HepG2 (cell line): Measurements from ENCODE around the gene RPS19. TPM values are rescaled to one million over a fixed set of nuclear protein-coding genes. Genes with fewer than 3 reads are reported as not detected.

Experiments
- ARNT2 ChIP-seq: sonication (generic); formaldehyde crosslinking; IDR thresholded peaks from 2 replicates; pipeline ENCODE4 v1.8.0; 2022; ENCODE audit warnings: mild to moderate bottlenecking, low read depth, missing genetic modification reagents, moderate library complexity
- CHCHD3 ChIP-seq: sonication (generic); formaldehyde crosslinking; IDR thresholded peaks from 2 replicates; pipeline ENCODE4 v1.8.0; 2022; ENCODE audit warnings: mild to moderate bottlenecking, missing genetic modification reagents, moderate library complexity
- FOXJ3 ChIP-seq: sonication (generic); formaldehyde crosslinking; IDR thresholded peaks from 2 replicates; pipeline ENCODE4 v1.4.0; 2020; ENCODE audit warnings: missing genetic modification reagents, mild to moderate bottlenecking, borderline replicate concordance
- HNRNPLL ChIP-seq: fragments of 200-400 bp; formaldehyde crosslinking; IDR thresholded peaks from 2 replicates; pipeline ENCODE4 v1.6.1; 2017; ENCODE audit warnings: mild to moderate bottlenecking, low read depth, low read length; ENCODE audit not compliant: poor library complexity, severe bottlenecking
- HOXA3 ChIP-seq: sonication (generic); formaldehyde crosslinking; IDR thresholded peaks from 2 replicates; pipeline ENCODE4 v1.5.0; 2020; ENCODE audit warnings: missing genetic modification reagents
- KDM2A ChIP-seq: sonication (generic); formaldehyde crosslinking; IDR thresholded peaks from 2 replicates; pipeline ENCODE4 v1.4.0; 2020; ENCODE audit warnings: low read depth, missing genetic modification reagents, borderline replicate concordance
- NCOA1 ChIP-seq: sonication (generic); formaldehyde crosslinking; IDR thresholded peaks from 2 replicates; pipeline ENCODE4 v1.9.0; 2021; ENCODE audit warnings: missing genetic modification reagents
- NCOA5 ChIP-seq: sonication (generic); formaldehyde crosslinking; IDR thresholded peaks from 2 replicates; pipeline ENCODE4 v1.4.0; 2020; ENCODE audit warnings: missing genetic modification reagents
- RBFOX2 ChIP-seq: fragments of 200-400 bp; formaldehyde crosslinking; IDR thresholded peaks from 2 replicates; pipeline ENCODE4 v1.6.1; 2017; ENCODE audit warnings: low read depth, mild to moderate bottlenecking, low read length
- RBM39 ChIP-seq: fragments of 200-400 bp; formaldehyde crosslinking; IDR thresholded peaks from one replicate; pipeline ENCODE4 v1.6.1; 2018; ENCODE audit warnings: antibody characterized with exemption, mild to moderate bottlenecking, low read depth, low read length; ENCODE audit not compliant: poor library complexity, severe bottlenecking
- ZBTB7B ChIP-seq: sonication (generic); formaldehyde crosslinking; IDR thresholded peaks from 2 replicates; pipeline ENCODE4 v1.4.0; 2020; ENCODE audit warnings: missing genetic modification reagents
- ZNF136 ChIP-seq: sonication (generic); formaldehyde crosslinking; IDR thresholded peaks from 2 replicates; pipeline ENCODE4 v1.8.1; 2022; ENCODE audit warnings: low read depth, mild to moderate bottlenecking, moderate library complexity, missing genetic modification reagents
- ZNF331 ChIP-seq: sonication (generic); formaldehyde crosslinking; IDR thresholded peaks from 2 replicates; pipeline ENCODE4 v1.4.0; 2020; ENCODE audit warnings: missing genetic modification reagents
- ZNF552 ChIP-seq: sonication (generic); formaldehyde crosslinking; IDR thresholded peaks from 2 replicates; pipeline ENCODE4 v1.9.0; 2022; ENCODE audit warnings: missing genetic modification reagents, mild to moderate bottlenecking, borderline replicate concordance
- polyA plus RNA-seq, 8 experiments: library from polyadenylated mRNA; depleted of rRNA in 3 of 8; stranded (reverse) in 7 of 8; unstranded in 1 of 8; fragments of >200 nt; fragmentation: Illumina TruSeq in 4 of 8; extraction: Trizol in 4 of 8; gene quantifications; 2 replicates each; pipeline versions ENCODE4 v1.2.1 to v1.2.3, GENCODE V29; 2011 to 2016; ENCODE audit warnings: low read depth in 4 of 8, missing spikeins in 1 of 8, mixed read lengths in 1 of 8; ENCODE audit not compliant: insufficient read depth in 1 of 8
- total RNA-seq, 5 experiments: library from RNA; depleted of rRNA; stranded (reverse); fragments of >200 nt; fragmentation: Illumina TruSeq; extraction: Trizol; gene quantifications; 2 replicates each; pipeline ENCODE4 v1.2.3, GENCODE V29; 2016; ENCODE audit warnings: low read depth in 1 of 5
- TF ChIP-seq, protein P1 (sequence below): sonication (generic); formaldehyde crosslinking; IDR thresholded peaks from 2 replicates; pipeline ENCODE4 v1.8.0; 2022; ENCODE audit warnings: missing genetic modification reagents, mild to moderate bottlenecking, moderate library complexity, borderline replicate concordance
- TF ChIP-seq, protein P2 (sequence below): IDR thresholded peaks from 2 replicates; pipeline ENCODE4 v1.6.1; 2016; ENCODE audit warnings: mild to moderate bottlenecking
- TF ChIP-seq, protein P3 (sequence below): sonication (generic); formaldehyde crosslinking; IDR thresholded peaks from 2 replicates; pipeline ENCODE4 v1.4.0; 2020; ENCODE audit warnings: low read depth, missing genetic modification reagents
- TF ChIP-seq, protein P4 (sequence below): sonication (generic); formaldehyde crosslinking; IDR thresholded peaks from 2 replicates; pipeline ENCODE4 v1.5.0; 2020; ENCODE audit warnings: mild to moderate bottlenecking, missing genetic modification reagents, moderate library complexity

RPS19 gene
- total and polyA plus RNA-seq, 2 of the 13 experiments (the other 11 are each of a cell fraction or from before 2014, with no cell fraction given): 1,983 to 4,758 TPM

DNA sequence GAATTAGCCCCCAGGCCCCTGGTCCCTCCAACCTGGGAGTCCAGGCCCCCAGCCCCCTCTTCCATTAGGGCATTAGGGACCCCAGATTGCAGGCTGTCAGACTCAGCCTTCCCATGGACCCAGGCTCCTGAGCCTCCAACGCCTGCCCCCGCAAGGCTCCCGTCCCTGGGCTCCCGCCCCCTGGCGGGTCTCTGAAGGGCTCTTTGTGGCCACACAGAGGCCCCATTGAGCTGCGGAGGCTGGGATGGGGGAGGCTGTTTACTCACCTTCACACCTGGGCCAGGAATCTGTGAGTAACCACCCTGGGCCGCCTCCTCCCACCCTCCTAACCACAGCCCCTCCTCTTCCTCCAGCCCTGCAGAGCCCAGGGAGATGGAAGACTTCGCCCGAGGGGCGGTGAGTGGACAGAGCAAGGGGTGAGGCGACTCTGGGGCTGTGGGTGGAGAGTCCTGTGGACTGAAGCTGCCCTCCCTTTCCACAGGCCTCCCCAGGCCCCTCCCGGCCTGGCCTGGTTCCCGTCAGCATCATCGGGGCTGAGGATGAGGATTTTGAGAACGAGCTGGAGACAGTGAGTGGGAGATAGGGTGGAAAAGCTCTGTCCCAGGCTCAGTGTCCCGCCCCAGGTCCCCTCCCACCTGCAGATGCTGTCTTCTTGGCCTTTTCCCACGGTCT, 27.8 kb downstream of the RPS19 start (continued):
- TF ChIP-seq, protein P1, sequence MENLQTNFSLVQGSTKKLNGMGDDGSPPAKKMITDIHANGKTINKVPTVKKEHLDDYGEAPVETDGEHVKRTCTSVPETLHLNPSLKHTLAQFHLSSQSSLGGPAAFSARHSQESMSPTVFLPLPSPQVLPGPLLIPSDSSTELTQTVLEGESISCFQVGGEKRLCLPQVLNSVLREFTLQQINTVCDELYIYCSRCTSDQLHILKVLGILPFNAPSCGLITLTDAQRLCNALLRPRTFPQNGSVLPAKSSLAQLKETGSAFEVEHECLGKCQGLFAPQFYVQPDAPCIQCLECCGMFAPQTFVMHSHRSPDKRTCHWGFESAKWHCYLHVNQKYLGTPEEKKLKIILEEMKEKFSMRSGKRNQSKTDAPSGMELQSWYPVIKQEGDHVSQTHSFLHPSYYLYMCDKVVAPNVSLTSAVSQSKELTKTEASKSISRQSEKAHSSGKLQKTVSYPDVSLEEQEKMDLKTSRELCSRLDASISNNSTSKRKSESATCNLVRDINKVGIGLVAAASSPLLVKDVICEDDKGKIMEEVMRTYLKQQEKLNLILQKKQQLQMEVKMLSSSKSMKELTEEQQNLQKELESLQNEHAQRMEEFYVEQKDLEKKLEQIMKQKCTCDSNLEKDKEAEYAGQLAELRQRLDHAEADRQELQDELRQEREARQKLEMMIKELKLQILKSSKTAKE (CRISPR knock-in tag): peak; percentile 53; the same call in 1 of the 2 replicates
- TF ChIP-seq, protein P2, sequence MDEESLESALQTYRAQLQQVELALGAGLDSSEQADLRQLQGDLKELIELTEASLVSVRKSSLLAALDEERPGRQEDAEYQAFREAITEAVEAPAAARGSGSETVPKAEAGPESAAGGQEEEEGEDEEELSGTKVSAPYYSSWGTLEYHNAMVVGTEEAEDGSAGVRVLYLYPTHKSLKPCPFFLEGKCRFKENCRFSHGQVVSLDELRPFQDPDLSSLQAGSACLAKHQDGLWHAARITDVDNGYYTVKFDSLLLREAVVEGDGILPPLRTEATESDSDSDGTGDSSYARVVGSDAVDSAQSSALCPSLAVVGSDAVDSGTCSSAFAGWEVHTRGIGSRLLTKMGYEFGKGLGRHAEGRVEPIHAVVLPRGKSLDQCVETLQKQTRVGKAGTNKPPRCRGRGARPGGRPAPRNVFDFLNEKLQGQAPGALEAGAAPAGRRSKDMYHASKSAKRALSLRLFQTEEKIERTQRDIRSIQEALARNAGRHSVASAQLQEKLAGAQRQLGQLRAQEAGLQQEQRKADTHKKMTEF (CRISPR knock-in tag): peak; percentile 77; the same call in 1 of the 2 replicates
- TF ChIP-seq CHCHD3 (no peak), ZNF552 (CRISPR knock-in tag) (no peak), ZBTB7B (CRISPR knock-in tag) (peak; percentile 55; the same call in 1 of the 2 replicates), ZNF136 (CRISPR knock-in tag) (0 out of 2 replicates have a peak, but pooled peaks have one; percentile 79), HNRNPLL (peak; percentile 42), ARNT2 (peak; percentile 57; the same call in 1 of the 2 replicates), ZNF331 (CRISPR knock-in tag) (peak; percentile 86), RBFOX2 (peak; percentile 63), HOXA3 (CRISPR knock-in tag) (peak; percentile 61; the same call in 1 of the 2 replicates), NCOA5 (CRISPR knock-in tag) (no peak), FOXJ3 (CRISPR knock-in tag) (peak; percentile 64; the same call in 1 of the 2 replicates), NCOA1 (CRISPR knock-in tag) (no peak), KDM2A (CRISPR knock-in tag) (peak; percentile 70; the same call in 1 of the 2 replicates), RBM39 (peak; percentile 64)
- TF ChIP-seq, protein P3, sequence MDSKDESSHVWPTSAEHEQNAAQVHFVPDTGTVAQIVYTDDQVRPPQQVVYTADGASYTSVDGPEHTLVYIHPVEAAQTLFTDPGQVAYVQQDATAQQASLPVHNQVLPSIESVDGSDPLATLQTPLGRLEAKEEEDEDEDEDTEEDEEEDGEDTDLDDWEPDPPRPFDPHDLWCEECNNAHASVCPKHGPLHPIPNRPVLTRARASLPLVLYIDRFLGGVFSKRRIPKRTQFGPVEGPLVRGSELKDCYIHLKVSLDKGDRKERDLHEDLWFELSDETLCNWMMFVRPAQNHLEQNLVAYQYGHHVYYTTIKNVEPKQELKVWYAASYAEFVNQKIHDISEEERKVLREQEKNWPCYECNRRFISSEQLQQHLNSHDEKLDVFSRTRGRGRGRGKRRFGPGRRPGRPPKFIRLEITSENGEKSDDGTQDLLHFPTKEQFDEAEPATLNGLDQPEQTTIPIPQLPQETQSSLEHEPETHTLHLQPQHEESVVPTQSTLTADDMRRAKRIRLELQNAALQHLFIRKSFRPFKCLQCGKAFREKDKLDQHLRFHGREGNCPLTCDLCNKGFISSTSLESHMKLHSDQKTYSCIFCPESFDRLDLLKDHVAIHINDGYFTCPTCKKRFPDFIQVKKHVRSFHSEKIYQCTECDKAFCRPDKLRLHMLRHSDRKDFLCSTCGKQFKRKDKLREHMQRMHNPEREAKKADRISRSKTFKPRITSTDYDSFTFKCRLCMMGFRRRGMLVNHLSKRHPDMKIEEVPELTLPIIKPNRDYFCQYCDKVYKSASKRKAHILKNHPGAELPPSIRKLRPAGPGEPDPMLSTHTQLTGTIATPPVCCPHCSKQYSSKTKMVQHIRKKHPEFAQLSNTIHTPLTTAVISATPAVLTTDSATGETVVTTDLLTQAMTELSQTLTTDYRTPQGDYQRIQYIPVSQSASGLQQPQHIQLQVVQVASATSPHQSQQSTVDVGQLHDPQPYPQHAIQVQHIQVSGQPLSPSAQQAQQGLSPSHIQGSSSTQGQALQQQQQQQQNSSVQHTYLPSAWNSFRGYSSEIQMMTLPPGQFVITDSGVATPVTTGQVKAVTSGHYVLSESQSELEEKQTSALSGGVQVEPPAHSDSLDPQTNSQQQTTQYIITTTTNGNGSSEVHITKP (CRISPR knock-in tag): peak; percentile 73; the same call in 1 of the 2 replicates
- TF ChIP-seq, protein P4, sequence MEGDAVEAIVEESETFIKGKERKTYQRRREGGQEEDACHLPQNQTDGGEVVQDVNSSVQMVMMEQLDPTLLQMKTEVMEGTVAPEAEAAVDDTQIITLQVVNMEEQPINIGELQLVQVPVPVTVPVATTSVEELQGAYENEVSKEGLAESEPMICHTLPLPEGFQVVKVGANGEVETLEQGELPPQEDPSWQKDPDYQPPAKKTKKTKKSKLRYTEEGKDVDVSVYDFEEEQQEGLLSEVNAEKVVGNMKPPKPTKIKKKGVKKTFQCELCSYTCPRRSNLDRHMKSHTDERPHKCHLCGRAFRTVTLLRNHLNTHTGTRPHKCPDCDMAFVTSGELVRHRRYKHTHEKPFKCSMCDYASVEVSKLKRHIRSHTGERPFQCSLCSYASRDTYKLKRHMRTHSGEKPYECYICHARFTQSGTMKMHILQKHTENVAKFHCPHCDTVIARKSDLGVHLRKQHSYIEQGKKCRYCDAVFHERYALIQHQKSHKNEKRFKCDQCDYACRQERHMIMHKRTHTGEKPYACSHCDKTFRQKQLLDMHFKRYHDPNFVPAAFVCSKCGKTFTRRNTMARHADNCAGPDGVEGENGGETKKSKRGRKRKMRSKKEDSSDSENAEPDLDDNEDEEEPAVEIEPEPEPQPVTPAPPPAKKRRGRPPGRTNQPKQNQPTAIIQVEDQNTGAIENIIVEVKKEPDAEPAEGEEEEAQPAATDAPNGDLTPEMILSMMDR (CRISPR knock-in tag): peak; percentile 90
